ENCODE results near the gene AFF3. TPM values are rescaled to one million over a fixed set of nuclear protein-coding genes. Genes with fewer than 3 reads are reported as not detected.
"Not testable (repeated sequence)": the region's sequence is repeated elsewhere in the genome, so short reads cannot be mapped to it uniquely, and the experiment has no call there.

AFF3 gene
- total and polyA plus RNA-seq, 2 of the 4 experiments (the other 2 are of a cell fraction) = 12.9 to 14.3 TPM

- Histone ChIP-seq H3K79me1 (ENCODE audit: low read depth in 1 of 2, low read length in 2 of 2) (peaks cover 0 to 6% of the 10 kb centered on the region in 2 experiments; a peak in 1 of 4 replicates), H3K4me3 (ENCODE audit: insufficient read depth, low read depth, low read length) (no peak overlapping the region), H3K9ac (ENCODE audit: low read depth, low read length) (no peak overlapping the region), H2AK5ac (ENCODE audit: low read depth, low read length) (no peak overlapping the region), H3K4me1 (ENCODE audit: control insufficient read depth, insufficient read depth, low read length) (peaks cover 2% of the 10 kb centered on the region; the same call in 1 of the 2 replicates), H4K20me1 (ENCODE audit: insufficient read depth, low read length) (no peaks in the 10 kb centered on the region), H4K91ac (ENCODE audit: insufficient read depth, low read depth, low read length) (no peak overlapping the region), H2BK15ac (ENCODE audit: low read depth, low read length) (no peak overlapping the region), H2BK20ac (ENCODE audit: low read depth, low read length) (no peak overlapping the region), H3K36me3 (ENCODE audit: control insufficient read depth, insufficient read depth, low read length) (peaks cover 3% of the 10 kb centered on the region; the same call in 1 of the 2 replicates), H3K23ac (ENCODE audit: low read depth, low read length) (no peak overlapping the region), H2AFZ (replicated peaks; ENCODE audit: low read length, poor library complexity) (no peak overlapping the region), H3K27me3 (ENCODE audit: control insufficient read depth, insufficient read depth, low read length) (no peaks in the 10 kb centered on the region), H4K8ac (ENCODE audit: low read depth in 2 of 2, low read length in 2 of 2) (no peak overlapping the region), H3K27ac (ENCODE audit: insufficient read depth, low read length) (no peak overlapping the region; the same call in 1 of the 2 replicates), H3K14ac (replicated peaks; ENCODE audit: low read depth, low read length) (no peak overlapping the region), H3K9me3 (ENCODE audit: control insufficient read depth, insufficient read depth, low read length) (no peaks in the 10 kb centered on the region), H2BK5ac (ENCODE audit: low read depth, low read length, poor library complexity, severe bottlenecking) (no peak overlapping the region), H2BK120ac (ENCODE audit: low read depth, low read length) (no peak overlapping the region), H3K4me2 (ENCODE audit: low read depth, low read length) (no peak overlapping the region; the same call in 1 of the 2 replicates), H3K56ac (ENCODE audit: extremely low read depth, insufficient read depth, low read length) (no peak overlapping the region), H4K5ac (ENCODE audit: low read depth, low read length) (no peak overlapping the region), H3K18ac (ENCODE audit: low read depth, low read length) (no peak overlapping the region), H3K9me1 (ENCODE audit: insufficient read depth, low read length) (peaks cover 6% of the 10 kb centered on the region), H2AK9ac (replicated peaks; ENCODE audit: low read depth, low read length, poor library complexity) (no peak overlapping the region), H3K4ac (ENCODE audit: low read depth, low read length) (no peak overlapping the region)
- intact Hi-C loops (cut with micrococcal nuclease) = no loop called here
- POLR2A ChIA-PET (ENCODE audit: unreplicated experiment) = interaction anchor here (0.6 kb wide), 1 partner anchor 15 kb away, joined by 3 read pairs; no protein-coding TSS in a partner anchor
- peak; percentile 97 for DNase-seq
- 0 out of 2 replicates have a peak, but pooled peaks have one; percentile 3 for TF ChIP-seq RAD21 (IDR thresholded peaks at IDR 0.05; ENCODE audit: low read length)
- peak; percentile 55 for TF ChIP-seq FOS (IDR thresholded peaks at IDR 0.05; ENCODE audit: low read depth, low read length)
- peak; percentile 26; the same call in 1 of the 2 replicates for TF ChIP-seq CEBPB (IDR thresholded peaks at IDR 0.05; ENCODE audit: low read depth, low read length)
- peak; percentile 24; the same call in 1 of the 2 replicates for TF ChIP-seq BHLHE40 (IDR thresholded peaks at IDR 0.05; ENCODE audit: low read depth, low read length)
- TF ChIP-seq RCOR1 (IDR thresholded peaks at IDR 0.05; ENCODE audit: insufficient replicate concordance, low read length) = no peak
- ATAC-seq (ENCODE audit: low read depth) = peak; percentile 88
- in situ Hi-C loops (cut with MboI; ENCODE audit: low sequenced_read_pairs) = no loop called here
- CTCF ChIA-PET = interaction anchor here (1.3 kb wide), 1 partner anchor 30 kb away, joined by 3 read pairs; no protein-coding TSS in a partner anchor
- dilution Hi-C loops (cut with HindIII; ENCODE audit: low sequenced_read_pairs, unreplicated experiment) = no loop called here
- no CpG with 5 or more reads among the region's 2 CpGs for WGBS, 2 experiments (ENCODE audit: extremely low coverage in 2 of 2, insufficient read length in 1 of 2)
- BruUV-seq (replicated peaks) = no TSS peak
Measured at GRCh38 chr2:99662761-99663341, 479.5 kb downstream of the AFF3 start.

GRCh38 chr2:99661761-99662160 lies 480.6 kb downstream of the AFF3 start:
- H3K18ac ChIP-seq (ENCODE audit: low read depth, low read length); H2BK5ac ChIP-seq (ENCODE audit: low read depth, low read length, poor library complexity, severe bottlenecking); H4K8ac ChIP-seq (ENCODE audit: low read depth in 2 of 2, low read length in 2 of 2); H3K4me2 ChIP-seq (ENCODE audit: low read depth, low read length); POLR2A ChIA-PET (ENCODE audit: unreplicated experiment); H3K9me3 ChIP-seq (ENCODE audit: control insufficient read depth, insufficient read depth, low read length); H4K20me1 ChIP-seq (ENCODE audit: insufficient read depth, low read length); intact Hi-C loops (cut with micrococcal nuclease); H3K27ac ChIP-seq (ENCODE audit: insufficient read depth, low read length); in situ Hi-C loops (cut with MboI; ENCODE audit: low sequenced_read_pairs); H2AK9ac ChIP-seq (replicated peaks; ENCODE audit: low read depth, low read length, poor library complexity); H3K9me1 ChIP-seq (ENCODE audit: insufficient read depth, low read length); H3K27me3 ChIP-seq (ENCODE audit: control insufficient read depth, insufficient read depth, low read length); H4K5ac ChIP-seq (ENCODE audit: low read depth, low read length); H3K23ac ChIP-seq (ENCODE audit: low read depth, low read length); BruUV-seq (replicated peaks); ATAC-seq (ENCODE audit: low read depth); dilution Hi-C loops (cut with HindIII; ENCODE audit: low sequenced_read_pairs, unreplicated experiment); H2AFZ ChIP-seq (replicated peaks; ENCODE audit: low read length, poor library complexity); H3K56ac ChIP-seq (ENCODE audit: extremely low read depth, insufficient read depth, low read length); H3K4me3 ChIP-seq (ENCODE audit: insufficient read depth, low read depth, low read length); H3K79me1 ChIP-seq (ENCODE audit: low read depth in 1 of 2, low read length in 2 of 2); H3K4me1 ChIP-seq (ENCODE audit: control insufficient read depth, insufficient read depth, low read length); H3K36me3 ChIP-seq (ENCODE audit: control insufficient read depth, insufficient read depth, low read length); H3K14ac ChIP-seq (replicated peaks; ENCODE audit: low read depth, low read length); H2BK15ac ChIP-seq (ENCODE audit: low read depth, low read length); H4K91ac ChIP-seq (ENCODE audit: insufficient read depth, low read depth, low read length); H2AK5ac ChIP-seq (ENCODE audit: low read depth, low read length); H3K9ac ChIP-seq (ENCODE audit: low read depth, low read length); DNase-seq; H3K4ac ChIP-seq (ENCODE audit: low read depth, low read length); H2BK120ac ChIP-seq (ENCODE audit: low read depth, low read length); H2BK20ac ChIP-seq (ENCODE audit: low read depth, low read length): not testable (repeated sequence)
- WGBS, 2 experiments (ENCODE audit: extremely low coverage in 2 of 2, insufficient read length in 1 of 2) = 100% methylated on average over 1 of the region's 9 CpGs; no CpG with 5 or more reads in 1 of the 2 experiments
- CTCF ChIA-PET = interaction anchor here (0.7 to 1.3 kb wide), 2 partner anchors 29 to 102 kb away, joined by 3 read pairs; no protein-coding TSS in a partner anchor

Data from IMR-90 (cell line).